Measurements from ENCODE around the gene ZNF700.
A peak's percentile ranks its signal among the peaks of the same experiment; 100 is the strongest.
"Not testable (repeated sequence)": the region's sequence is repeated elsewhere in the genome, so short reads cannot be mapped to it uniquely, and the experiment has no call there.

ZNF700 gene

GRCh38 chr19:11938383-11938782, 13.5 kb downstream of the ZNF700 start:
- DNase-seq (ENCODE audit: low read depth in 2 of 2): not testable (repeated sequence)

- not testable (repeated sequence) for DNase-seq (ENCODE audit: low read depth in 2 of 2)
Measured at GRCh38 chr19:11941361-11941887, 16.5 kb downstream of the ZNF700 start.

GRCh38 chr19:11942008-11942842, 17.3 kb downstream of the ZNF700 start:
- no peak for DNase-seq (ENCODE audit: low read depth in 2 of 2)

- no peak for DNase-seq (ENCODE audit: low read depth in 2 of 2)
Measured at GRCh38 chr19:11942843-11943108, 17.9 kb downstream of the ZNF700 start.

- DNase-seq (ENCODE audit: low read depth in 2 of 2): no peak
Measured at GRCh38 chr19:11944656-11945055, 19.7 kb downstream of the ZNF700 start.

- DNase-seq (ENCODE audit: low read depth in 2 of 2): no peak
Measured at GRCh38 chr19:11948646-11949045, 23.7 kb downstream of the ZNF700 start.

- no peak for DNase-seq (ENCODE audit: low read depth in 2 of 2)
Measured at GRCh38 chr19:11949201-11949600, 24.3 kb downstream of the ZNF700 start.

- DNase-seq (ENCODE audit: low read depth in 2 of 2): not testable (repeated sequence)
Measured at GRCh38 chr19:11949614-11950080, 24.7 kb downstream of the ZNF700 start.

GRCh38 chr19:11950312-11950711, 25.4 kb downstream of the ZNF700 start:
- no peak for DNase-seq (ENCODE audit: low read depth in 2 of 2)

GRCh38 chr19:11963566-11964355, 38.9 kb downstream of the ZNF700 start:
- peak; percentile 58 to 59 for DNase-seq (ENCODE audit: low read depth in 2 of 2)

- DNase-seq (ENCODE audit: low read depth in 2 of 2): no peak
Measured at GRCh38 chr19:11964496-11964857, 39.6 kb downstream of the ZNF700 start.

GRCh38 chr19:11964858-11965645, 40.1 kb downstream of the ZNF700 start, which contains the start of gene ZNF763:
ZNF763 (plus strand) TSS chr19:11965040; CDS start chr19:11965209, 169 bp downstream.
- peak; percentile 74 to 86 for DNase-seq (ENCODE audit: low read depth in 2 of 2)

- DNase-seq (ENCODE audit: low read depth in 2 of 2): no peak
Measured at GRCh38 chr19:11970174-11970573, 45.3 kb downstream of the ZNF700 start.

GRCh38 chr19:11971041-11971440, 46.1 kb downstream of the ZNF700 start:
- DNase-seq (ENCODE audit: low read depth in 2 of 2): no peak

GRCh38 chr19:11973019-11973810, 48.3 kb downstream of the ZNF700 start:
- DNase-seq (ENCODE audit: low read depth in 2 of 2): no peak

- DNase-seq (ENCODE audit: low read depth in 2 of 2): no peak
Measured at GRCh38 chr19:11978492-11979100, 53.7 kb downstream of the ZNF700 start.

- no peak for DNase-seq (ENCODE audit: low read depth in 2 of 2)
Measured at GRCh38 chr19:11979527-11979926, 54.6 kb downstream of the ZNF700 start.

- DNase-seq (ENCODE audit: low read depth in 2 of 2): no peak
Measured at GRCh38 chr19:11982526-11982925, 57.6 kb downstream of the ZNF700 start.

- DNase-seq (ENCODE audit: low read depth in 2 of 2): no peak
Measured at GRCh38 chr19:11984986-11985385, 60.1 kb downstream of the ZNF700 start.

GRCh38 chr19:11986754-11987153, 61.8 kb downstream of the ZNF700 start:
- no peak for DNase-seq (ENCODE audit: low read depth in 2 of 2)
